Measurements from ENCODE around the gene CDO1. TPM values are rescaled to one million over a fixed set of nuclear protein-coding genes. Genes with fewer than 3 reads are reported as not detected.

The CDO1 gene
- total and polyA plus RNA-seq, 2 experiments from 2014 or later, result 24.5 to 29.2 TPM

DNA sequence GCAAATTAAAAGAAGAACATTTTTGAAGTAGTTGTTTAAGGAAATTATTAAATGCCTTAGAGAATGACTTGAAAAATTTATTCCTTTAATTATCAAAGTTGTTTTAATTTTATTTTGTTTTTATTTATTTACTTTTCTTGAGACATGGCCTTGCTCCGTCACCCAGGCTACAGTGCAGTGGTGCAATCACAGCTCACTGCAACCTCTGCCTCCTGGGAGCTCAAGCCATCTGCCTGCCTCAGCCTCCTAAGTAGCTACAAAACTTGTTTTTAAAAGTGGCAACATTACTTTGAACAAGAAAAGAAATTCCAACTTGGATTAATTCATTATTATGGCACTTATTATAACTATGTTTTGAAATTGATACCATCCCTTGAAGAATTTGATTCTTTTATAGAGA is 29.0 kb downstream of the CDO1 start:
- H3K79me2 ChIP-seq (replicated peaks; ENCODE audit: insufficient read depth), result no peaks in the 10 kb centered on the region
- H3K4me2 ChIP-seq, result no peak overlapping the region
- no peaks in the 10 kb centered on the region for H4K20me1 ChIP-seq (replicated peaks; ENCODE audit: insufficient read depth)
- no peaks in the 10 kb centered on the region for H3K27me3 ChIP-seq (ENCODE audit: insufficient read depth)
- no peaks in the 10 kb centered on the region for H3K36me3 ChIP-seq (ENCODE audit: insufficient read depth)
- no peaks in the 10 kb centered on the region for H3K9me3 Mint-ChIP-seq
- peaks cover 2% of the 10 kb centered on the region for H3K27me3 Mint-ChIP-seq (ENCODE audit: insufficient read depth, low read depth, poor library complexity)
- ATAC-seq (no peak), DNase-seq (ENCODE audit: low spot score) (no peak)
- H3F3A ChIP-seq (replicated peaks; ENCODE audit: low read depth), result no peaks in the 10 kb centered on the region
- TF ChIP-seq EZH2 (IDR thresholded peaks at IDR 0.05; ENCODE audit: low read depth, unreplicated experiment), result no peak
- no peak for TF ChIP-seq CREB1 (CRISPR knock-in tag; IDR thresholded peaks at IDR 0.05; ENCODE audit: low read depth)
- no peak for TF ChIP-seq ZNF114 (CRISPR knock-in tag; IDR thresholded peaks at IDR 0.05)
- no peak for TF ChIP-seq NANOG (IDR thresholded peaks at IDR 0.05; ENCODE audit: borderline replicate concordance)
- TF ChIP-seq JUNB (IDR thresholded peaks at IDR 0.05; ENCODE audit: unreplicated experiment), result no peak
- TF ChIP-seq, protein P1, sequence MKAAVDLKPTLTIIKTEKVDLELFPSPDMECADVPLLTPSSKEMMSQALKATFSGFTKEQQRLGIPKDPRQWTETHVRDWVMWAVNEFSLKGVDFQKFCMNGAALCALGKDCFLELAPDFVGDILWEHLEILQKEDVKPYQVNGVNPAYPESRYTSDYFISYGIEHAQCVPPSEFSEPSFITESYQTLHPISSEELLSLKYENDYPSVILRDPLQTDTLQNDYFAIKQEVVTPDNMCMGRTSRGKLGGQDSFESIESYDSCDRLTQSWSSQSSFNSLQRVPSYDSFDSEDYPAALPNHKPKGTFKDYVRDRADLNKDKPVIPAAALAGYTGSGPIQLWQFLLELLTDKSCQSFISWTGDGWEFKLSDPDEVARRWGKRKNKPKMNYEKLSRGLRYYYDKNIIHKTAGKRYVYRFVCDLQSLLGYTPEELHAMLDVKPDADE (IDR thresholded peaks at IDR 0.05), result no peak
- H3K4me1 ChIP-seq (ENCODE audit: insufficient read depth), result peaks cover 4% of the 10 kb centered on the region; the same call in 1 of the 2 replicates
- H3K27ac ChIP-seq (ENCODE audit: low read depth), result no peak overlapping the region
- no peak overlapping the region for H3K4me3 Mint-ChIP-seq
- H3K4me1 Mint-ChIP-seq, result peaks cover 21% of the 10 kb centered on the region; the same call in 2 of the 3 replicates
- no peaks in the 10 kb centered on the region for H3K9me2 ChIP-seq (ENCODE audit: insufficient read depth)
- H3K36me3 Mint-ChIP-seq (ENCODE audit: low read depth), result no peaks in the 10 kb centered on the region
- no peak overlapping the region for H2AFZ ChIP-seq
- H3K27ac Mint-ChIP-seq, result no peak overlapping the region
- no peak overlapping the region for H3K4me3 ChIP-seq

DNA sequence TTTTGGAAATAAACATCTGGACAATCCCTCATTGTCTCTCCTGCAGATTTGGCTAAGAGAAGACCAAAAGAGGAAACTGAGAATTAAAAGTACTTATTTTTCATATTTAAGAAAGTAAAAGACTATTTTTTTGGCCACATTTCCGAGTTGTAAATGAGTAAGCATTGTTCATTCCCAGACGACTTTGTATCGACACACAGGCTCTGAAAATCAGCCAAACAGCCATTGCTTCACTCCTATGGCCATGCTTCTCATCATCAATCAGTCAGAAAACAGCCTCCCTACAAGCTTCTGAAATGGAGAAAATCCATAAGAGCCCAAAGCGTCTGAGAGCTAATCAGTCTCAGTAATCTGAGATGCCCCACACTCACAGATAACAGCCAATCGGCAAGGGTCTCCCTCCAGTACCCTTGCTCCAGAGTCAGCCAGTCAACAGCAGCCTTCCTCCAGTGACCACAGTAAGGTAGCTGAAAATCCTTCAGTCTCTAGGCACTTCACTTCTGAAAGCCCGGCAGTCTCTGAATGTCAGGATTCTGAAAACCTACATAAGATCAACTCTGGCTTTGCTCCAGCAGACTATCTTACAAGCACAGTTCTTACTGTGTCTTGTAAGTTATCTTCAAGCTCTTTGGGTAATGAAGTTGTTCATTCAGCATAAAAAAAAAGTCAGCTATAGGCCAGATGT is 30.9 kb downstream of the CDO1 start:
- Histone ChIP-seq H3F3A (replicated peaks; ENCODE audit: low read depth) (no peaks in the 10 kb centered on the region), H3K36me3 (ENCODE audit: insufficient read depth) (no peaks in the 10 kb centered on the region), H4K20me1 (replicated peaks; ENCODE audit: insufficient read depth) (no peaks in the 10 kb centered on the region), H2AFZ (peak overlapping the region; percentile 38), H3K4me2 (no peak overlapping the region), H3K4me3 (no peak overlapping the region), H3K27me3 (ENCODE audit: insufficient read depth) (no peaks in the 10 kb centered on the region), H3K4me1 (ENCODE audit: insufficient read depth) (peaks cover 4% of the 10 kb centered on the region; the same call in 1 of the 2 replicates), H3K9me2 (ENCODE audit: insufficient read depth) (no peaks in the 10 kb centered on the region), H3K79me2 (replicated peaks; ENCODE audit: insufficient read depth) (no peaks in the 10 kb centered on the region), H3K27ac (ENCODE audit: low read depth) (no peak overlapping the region)
- no peaks in the 10 kb centered on the region for H3K36me3 Mint-ChIP-seq (ENCODE audit: low read depth)
- DNase-seq (ENCODE audit: low spot score), result peak; percentile 87
- H3K9me3 Mint-ChIP-seq, result no peaks in the 10 kb centered on the region
- peaks cover 2% of the 10 kb centered on the region for H3K27me3 Mint-ChIP-seq (ENCODE audit: insufficient read depth, low read depth, poor library complexity)
- H3K4me3 Mint-ChIP-seq, result no peak overlapping the region
- ATAC-seq, result peak; percentile 100
- peak overlapping the region; percentile 69 for H3K27ac Mint-ChIP-seq
- H3K4me1 Mint-ChIP-seq, result peaks cover 21% of the 10 kb centered on the region; the same call in 2 of the 3 replicates
- TF ChIP-seq, protein P2, sequence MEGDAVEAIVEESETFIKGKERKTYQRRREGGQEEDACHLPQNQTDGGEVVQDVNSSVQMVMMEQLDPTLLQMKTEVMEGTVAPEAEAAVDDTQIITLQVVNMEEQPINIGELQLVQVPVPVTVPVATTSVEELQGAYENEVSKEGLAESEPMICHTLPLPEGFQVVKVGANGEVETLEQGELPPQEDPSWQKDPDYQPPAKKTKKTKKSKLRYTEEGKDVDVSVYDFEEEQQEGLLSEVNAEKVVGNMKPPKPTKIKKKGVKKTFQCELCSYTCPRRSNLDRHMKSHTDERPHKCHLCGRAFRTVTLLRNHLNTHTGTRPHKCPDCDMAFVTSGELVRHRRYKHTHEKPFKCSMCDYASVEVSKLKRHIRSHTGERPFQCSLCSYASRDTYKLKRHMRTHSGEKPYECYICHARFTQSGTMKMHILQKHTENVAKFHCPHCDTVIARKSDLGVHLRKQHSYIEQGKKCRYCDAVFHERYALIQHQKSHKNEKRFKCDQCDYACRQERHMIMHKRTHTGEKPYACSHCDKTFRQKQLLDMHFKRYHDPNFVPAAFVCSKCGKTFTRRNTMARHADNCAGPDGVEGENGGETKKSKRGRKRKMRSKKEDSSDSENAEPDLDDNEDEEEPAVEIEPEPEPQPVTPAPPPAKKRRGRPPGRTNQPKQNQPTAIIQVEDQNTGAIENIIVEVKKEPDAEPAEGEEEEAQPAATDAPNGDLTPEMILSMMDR (conservative IDR thresholded peaks at IDR 0.05; ENCODE audit: low read depth in 2 of 2), result no peak
- TF ChIP-seq JUNB (IDR thresholded peaks at IDR 0.05; ENCODE audit: unreplicated experiment) (no peak), NANOG (IDR thresholded peaks at IDR 0.05; ENCODE audit: borderline replicate concordance) (no peak), EZH2 (IDR thresholded peaks at IDR 0.05; ENCODE audit: low read depth, unreplicated experiment) (no peak)
- TF ChIP-seq, protein P3, sequence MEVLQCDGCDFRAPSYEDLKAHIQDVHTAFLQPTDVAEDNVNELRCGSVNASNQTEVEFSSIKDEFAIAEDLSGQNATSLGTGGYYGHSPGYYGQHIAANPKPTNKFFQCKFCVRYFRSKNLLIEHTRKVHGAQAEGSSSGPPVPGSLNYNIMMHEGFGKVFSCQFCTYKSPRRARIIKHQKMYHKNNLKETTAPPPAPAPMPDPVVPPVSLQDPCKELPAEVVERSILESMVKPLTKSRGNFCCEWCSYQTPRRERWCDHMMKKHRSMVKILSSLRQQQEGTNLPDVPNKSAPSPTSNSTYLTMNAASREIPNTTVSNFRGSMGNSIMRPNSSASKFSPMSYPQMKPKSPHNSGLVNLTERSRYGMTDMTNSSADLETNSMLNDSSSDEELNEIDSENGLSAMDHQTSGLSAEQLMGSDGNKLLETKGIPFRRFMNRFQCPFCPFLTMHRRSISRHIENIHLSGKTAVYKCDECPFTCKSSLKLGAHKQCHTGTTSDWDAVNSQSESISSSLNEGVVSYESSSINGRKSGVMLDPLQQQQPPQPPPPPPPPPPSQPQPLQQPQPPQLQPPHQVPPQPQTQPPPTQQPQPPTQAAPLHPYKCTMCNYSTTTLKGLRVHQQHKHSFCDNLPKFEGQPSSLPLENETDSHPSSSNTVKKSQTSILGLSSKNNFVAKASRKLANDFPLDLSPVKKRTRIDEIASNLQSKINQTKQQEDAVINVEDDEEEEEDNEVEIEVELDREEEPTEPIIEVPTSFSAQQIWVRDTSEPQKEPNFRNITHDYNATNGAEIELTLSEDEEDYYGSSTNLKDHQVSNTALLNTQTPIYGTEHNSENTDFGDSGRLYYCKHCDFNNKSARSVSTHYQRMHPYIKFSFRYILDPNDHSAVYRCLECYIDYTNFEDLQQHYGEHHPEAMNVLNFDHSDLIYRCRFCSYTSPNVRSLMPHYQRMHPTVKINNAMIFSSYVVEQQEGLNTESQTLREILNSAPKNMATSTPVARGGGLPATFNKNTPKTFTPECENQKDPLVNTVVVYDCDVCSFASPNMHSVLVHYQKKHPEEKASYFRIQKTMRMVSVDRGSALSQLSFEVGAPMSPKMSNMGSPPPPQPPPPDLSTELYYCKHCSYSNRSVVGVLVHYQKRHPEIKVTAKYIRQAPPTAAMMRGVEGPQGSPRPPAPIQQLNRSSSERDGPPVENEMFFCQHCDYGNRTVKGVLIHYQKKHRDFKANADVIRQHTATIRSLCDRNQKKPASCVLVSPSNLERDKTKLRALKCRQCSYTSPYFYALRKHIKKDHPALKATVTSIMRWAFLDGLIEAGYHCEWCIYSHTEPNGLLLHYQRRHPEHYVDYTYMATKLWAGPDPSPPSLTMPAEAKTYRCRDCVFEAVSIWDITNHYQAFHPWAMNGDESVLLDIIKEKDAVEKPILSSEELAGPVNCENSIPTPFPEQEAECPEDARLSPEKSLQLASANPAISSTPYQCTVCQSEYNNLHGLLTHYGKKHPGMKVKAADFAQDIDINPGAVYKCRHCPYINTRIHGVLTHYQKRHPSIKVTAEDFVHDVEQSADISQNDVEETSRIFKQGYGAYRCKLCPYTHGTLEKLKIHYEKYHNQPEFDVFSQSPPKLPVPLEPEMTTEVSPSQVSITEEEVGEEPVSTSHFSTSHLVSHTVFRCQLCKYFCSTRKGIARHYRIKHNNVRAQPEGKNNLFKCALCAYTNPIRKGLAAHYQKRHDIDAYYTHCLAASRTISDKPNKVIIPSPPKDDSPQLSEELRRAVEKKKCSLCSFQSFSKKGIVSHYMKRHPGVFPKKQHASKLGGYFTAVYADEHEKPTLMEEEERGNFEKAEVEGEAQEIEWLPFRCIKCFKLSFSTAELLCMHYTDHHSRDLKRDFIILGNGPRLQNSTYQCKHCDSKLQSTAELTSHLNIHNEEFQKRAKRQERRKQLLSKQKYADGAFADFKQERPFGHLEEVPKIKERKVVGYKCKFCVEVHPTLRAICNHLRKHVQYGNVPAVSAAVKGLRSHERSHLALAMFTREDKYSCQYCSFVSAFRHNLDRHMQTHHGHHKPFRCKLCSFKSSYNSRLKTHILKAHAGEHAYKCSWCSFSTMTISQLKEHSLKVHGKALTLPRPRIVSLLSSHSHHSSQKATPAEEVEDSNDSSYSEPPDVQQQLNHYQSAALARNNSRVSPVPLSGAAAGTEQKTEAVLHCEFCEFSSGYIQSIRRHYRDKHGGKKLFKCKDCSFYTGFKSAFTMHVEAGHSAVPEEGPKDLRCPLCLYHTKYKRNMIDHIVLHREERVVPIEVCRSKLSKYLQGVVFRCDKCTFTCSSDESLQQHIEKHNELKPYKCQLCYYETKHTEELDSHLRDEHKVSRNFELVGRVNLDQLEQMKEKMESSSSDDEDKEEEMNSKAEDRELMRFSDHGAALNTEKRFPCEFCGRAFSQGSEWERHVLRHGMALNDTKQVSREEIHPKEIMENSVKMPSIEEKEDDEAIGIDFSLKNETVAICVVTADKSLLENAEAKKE (CRISPR knock-in tag; IDR thresholded peaks at IDR 0.05), result no peak
- TF ChIP-seq, protein P1 (IDR thresholded peaks at IDR 0.05), result no peak

Data from GM23338 (cell line).